ENCODE data around the gene CPEB2.
A peak's percentile ranks its signal among the peaks of the same experiment; 100 is the strongest.

DNA sequence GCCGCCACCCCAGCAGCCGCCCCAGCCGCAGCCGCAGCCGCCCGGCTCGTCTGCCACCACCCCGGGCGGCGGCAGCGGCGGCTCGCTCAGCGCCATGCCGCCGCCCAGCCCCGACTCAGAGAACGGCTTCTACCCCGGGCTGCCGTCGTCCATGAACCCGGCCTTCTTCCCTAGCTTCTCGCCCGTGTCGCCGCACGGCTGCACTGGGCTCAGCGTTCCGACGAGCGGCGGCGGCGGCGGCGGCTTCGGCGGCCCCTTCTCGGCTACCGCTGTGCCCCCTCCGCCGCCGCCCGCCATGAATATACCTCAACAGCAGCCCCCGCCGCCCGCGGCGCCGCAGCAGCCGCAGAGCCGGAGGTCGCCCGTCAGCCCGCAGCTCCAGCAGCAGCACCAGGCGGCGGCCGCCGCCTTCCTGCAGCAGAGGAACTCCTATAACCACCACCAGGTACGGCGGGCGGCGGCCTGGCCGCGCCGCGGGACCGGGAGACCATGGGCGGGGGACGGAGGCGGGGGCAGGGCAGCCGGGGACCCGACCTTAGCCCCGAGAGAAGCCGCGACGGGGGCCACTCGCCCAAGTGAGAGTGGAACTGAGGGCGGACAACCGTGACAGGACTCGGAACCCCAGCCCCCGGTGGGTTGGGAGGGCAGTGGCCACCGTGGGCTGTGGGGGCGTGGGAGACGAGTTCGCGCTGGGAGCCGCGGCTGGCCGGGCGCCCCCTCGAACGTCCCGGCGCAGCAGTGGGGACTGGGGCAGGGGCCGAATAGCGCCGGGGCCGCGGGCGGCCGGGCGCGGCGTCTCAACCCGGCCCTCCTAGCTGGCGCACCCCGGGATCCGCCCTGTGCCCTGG lies 1.8 kb downstream of the CPEB2 start:
- TF ChIP-seq, protein P1, sequence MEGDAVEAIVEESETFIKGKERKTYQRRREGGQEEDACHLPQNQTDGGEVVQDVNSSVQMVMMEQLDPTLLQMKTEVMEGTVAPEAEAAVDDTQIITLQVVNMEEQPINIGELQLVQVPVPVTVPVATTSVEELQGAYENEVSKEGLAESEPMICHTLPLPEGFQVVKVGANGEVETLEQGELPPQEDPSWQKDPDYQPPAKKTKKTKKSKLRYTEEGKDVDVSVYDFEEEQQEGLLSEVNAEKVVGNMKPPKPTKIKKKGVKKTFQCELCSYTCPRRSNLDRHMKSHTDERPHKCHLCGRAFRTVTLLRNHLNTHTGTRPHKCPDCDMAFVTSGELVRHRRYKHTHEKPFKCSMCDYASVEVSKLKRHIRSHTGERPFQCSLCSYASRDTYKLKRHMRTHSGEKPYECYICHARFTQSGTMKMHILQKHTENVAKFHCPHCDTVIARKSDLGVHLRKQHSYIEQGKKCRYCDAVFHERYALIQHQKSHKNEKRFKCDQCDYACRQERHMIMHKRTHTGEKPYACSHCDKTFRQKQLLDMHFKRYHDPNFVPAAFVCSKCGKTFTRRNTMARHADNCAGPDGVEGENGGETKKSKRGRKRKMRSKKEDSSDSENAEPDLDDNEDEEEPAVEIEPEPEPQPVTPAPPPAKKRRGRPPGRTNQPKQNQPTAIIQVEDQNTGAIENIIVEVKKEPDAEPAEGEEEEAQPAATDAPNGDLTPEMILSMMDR (IDR thresholded peaks at IDR 0.05) = no peak
- peak in 1 of 2 donors; percentile 1 for TF ChIP-seq POLR2A (IDR thresholded peaks at IDR 0.05)

Measured in adrenal gland (tissue), 5 donors.